C4-2B (cell line): ENCODE data around the gene ITIH4.

Source experiments
- H3K27ac ChIP-seq: fragments of 450-650 bp; 2 replicates; pipeline ENCODE4 v1.5.1; 2017
- ZFX ChIP-seq: fragments of 450-650 bp; IDR thresholded peaks from 2 replicates; pipeline ENCODE4 v1.6.1; 2017
- TF ChIP-seq, protein P1 (sequence below): fragments of 450-650 bp; conservative IDR thresholded peaks from 2 replicates; pipeline ENCODE4 v1.5.1; 2017; ENCODE audit warnings: mild to moderate bottlenecking

The ITIH4 gene

DNA sequence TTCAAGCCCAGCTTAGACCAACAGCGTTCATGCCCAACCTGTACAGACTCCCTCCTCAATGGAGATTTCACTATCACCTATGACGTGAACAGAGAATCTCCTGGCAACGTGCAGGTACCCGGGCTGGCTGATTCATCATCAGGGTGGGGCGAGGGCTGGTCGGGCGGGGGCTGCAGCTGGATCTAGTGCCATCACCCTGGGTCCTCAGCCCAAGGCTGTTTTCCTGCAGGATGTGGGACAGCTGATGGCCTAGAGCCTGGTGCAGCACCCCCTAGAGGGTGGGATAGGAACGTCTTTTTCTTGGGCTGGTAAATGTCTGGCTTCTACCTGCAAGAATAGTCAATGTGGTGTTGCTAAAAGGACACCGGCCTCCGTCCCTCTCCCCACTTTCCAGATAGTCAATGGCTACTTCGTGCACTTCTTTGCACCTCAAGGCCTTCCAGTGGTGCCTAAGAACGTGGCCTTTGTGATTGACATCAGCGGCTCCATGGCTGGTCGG lies 31.4 kb downstream of the ITIH4 start:
- H3K27ac ChIP-seq: no peak overlapping the region
- no peak for TF ChIP-seq ZFX
- TF ChIP-seq, protein P1, sequence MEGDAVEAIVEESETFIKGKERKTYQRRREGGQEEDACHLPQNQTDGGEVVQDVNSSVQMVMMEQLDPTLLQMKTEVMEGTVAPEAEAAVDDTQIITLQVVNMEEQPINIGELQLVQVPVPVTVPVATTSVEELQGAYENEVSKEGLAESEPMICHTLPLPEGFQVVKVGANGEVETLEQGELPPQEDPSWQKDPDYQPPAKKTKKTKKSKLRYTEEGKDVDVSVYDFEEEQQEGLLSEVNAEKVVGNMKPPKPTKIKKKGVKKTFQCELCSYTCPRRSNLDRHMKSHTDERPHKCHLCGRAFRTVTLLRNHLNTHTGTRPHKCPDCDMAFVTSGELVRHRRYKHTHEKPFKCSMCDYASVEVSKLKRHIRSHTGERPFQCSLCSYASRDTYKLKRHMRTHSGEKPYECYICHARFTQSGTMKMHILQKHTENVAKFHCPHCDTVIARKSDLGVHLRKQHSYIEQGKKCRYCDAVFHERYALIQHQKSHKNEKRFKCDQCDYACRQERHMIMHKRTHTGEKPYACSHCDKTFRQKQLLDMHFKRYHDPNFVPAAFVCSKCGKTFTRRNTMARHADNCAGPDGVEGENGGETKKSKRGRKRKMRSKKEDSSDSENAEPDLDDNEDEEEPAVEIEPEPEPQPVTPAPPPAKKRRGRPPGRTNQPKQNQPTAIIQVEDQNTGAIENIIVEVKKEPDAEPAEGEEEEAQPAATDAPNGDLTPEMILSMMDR: no peak; the same call in 1 of the 2 replicates

DNA sequence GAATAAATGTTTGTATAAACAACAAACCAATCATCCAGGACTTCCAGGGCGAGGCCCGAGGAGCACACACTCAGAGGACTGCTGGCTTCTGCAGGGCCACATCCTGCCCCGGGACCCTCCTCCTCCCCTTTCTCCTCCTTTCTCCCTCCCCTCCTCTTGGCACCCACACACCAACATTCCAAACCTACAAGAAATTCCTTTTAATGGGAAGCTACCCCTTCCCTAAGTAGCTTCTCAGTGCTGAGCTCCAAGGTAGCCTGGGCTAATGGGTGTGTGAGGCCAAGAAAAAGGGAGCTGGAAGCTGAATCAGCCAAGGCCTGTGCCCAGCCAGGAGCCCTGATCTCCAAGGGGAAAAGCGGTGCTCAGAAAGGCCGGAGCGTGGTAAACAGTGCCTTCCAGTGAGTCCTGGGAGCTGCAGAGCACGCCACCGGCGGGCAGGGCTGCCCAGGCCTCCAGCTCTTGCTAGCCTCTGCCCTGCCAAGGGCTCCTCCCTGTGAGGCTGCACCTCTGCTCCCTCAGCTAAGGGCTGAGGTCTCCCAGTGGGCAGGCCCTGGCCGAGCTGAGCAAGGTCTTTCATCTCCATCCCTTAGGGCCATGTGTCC lies 32.0 kb downstream of the ITIH4 start:
- H3K27ac ChIP-seq: no peak overlapping the region
- TF ChIP-seq ZFX: no peak
- TF ChIP-seq, protein P1: no peak

DNA sequence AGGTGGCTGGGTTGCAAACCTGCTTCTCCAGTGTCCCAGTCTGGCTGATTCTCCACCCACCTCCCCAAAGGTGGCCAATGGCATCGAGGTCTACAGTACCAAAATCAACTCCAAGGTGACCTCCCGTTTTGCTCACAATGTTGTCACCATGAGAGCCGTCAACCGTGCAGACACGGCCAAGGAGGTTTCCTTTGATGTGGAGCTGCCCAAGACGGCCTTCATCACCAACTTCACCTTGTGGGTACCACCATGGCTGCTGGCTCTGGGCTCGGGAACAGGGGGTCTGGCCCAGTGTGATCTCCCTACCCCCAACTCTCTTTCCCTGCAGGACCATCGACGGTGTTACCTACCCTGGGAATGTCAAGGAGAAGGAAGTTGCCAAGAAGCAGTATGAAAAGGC lies 34.1 kb downstream of the ITIH4 start:
- TF ChIP-seq ZFX: no peak
- TF ChIP-seq, protein P1: no peak
- no peak overlapping the region for H3K27ac ChIP-seq

DNA sequence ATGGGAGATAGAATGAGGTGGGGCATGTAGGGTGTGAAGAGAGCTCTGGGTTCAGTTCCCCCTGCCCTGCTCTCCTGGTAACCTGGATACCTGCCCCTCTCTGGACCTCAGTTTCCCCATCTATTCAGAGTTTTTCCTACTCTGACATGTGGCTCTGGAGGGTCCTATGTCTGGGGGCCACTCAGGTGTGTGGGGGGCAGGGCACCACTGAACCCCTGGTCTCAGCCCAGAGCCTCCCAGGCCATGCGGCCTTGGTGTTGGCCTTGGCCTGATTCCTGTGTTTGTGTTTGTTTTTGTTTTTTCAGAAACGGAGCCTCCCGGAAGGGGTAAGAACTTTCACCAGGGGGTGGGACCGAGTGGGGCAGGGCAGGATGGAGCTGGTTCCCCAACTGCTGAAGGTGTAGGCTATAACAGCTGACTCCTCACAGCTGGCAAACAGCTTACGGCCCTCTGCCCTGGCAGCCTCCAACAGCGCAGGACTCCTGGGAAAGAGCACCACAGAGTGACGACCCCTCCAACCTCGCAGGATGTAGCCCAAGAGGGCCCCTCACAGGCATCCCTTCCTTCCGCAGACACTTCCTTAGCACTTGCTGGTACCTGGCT lies 35.1 kb downstream of the ITIH4 start:
- H3K27ac ChIP-seq: no peak overlapping the region
- TF ChIP-seq, protein P1: no peak
- no peak for TF ChIP-seq ZFX

DNA sequence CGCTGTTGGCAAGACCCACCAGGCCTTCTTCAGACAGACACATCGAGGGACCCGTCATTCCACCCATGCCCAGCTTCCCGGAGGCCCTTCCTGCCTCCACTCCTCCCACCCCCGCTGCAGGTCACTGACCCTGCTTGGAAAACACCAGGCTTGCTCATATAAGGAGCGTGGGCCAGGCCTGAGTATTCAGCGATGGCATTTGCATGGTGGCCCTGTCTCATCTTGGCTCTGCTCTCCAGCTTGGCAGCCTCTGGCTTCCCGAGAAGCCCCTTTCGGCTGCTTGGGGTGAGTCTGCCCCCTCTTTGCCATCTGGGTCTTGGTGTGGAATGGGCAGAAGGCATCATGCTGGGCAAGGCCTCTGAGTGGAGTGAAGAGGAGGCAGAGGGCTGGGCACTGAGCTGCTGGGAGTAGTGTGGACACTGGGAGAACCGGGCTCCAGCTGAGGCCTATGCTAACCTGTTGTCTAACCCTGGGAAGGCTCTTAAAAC lies 35.8 kb downstream of the ITIH4 start, which contains the start of gene ITIH3:
TSS of gene ITIH3 (plus strand) at position 185 of the 488 bp plus-strand sequence. CDS start at position 193, 8 bp downstream.
- no peak within 1 kb of the TSS for H3K27ac ChIP-seq
- TF ChIP-seq ZFX: no peak
- TF ChIP-seq, protein P1: no peak

DNA sequence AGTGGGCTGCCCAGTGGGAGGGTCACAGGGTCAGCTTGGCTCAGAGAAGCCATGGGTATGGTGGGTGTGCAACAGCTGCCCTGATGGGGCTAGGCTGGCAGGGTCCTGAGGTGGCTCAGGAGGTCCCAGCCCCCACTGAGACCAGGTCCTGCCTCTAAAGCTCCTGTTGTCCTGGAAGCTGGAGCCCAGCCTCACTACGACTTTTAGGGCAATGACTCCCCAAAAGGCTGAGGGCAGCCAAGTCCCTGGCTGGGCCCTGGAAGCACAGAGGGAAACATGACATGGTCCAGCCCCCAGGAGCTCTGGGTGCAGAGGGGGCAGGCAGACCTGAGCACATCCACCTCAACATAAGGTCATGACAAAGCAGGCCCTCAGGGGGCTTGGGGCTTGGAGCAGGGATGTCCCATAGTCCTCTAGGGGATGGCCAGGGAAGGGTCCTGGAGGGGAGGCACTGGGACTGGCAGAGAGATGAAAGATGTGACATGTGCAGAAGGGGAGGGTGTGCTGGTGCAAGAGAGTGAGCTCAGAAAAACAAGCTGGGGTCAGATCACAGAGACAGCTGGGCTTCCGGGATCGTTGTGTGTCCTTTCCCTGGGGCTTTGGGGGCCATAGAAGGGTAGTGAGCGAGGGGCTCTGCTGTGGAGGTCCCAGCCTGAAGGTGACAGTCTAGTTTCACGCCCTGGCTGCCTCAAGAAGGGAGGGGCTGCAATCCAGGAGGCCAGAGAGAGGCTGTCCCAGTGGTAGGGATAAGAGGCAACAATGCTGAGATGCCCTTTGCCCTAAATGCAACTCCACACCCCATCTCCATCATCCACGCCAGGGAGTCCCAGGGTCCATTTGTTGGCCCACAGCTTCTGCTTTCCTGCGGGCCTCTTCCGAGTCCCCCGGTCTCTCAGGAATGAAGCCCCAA lies 36.5 kb downstream of the ITIH4 start:
- TF ChIP-seq ZFX: no peak
- no peak overlapping the region for H3K27ac ChIP-seq

DNA sequence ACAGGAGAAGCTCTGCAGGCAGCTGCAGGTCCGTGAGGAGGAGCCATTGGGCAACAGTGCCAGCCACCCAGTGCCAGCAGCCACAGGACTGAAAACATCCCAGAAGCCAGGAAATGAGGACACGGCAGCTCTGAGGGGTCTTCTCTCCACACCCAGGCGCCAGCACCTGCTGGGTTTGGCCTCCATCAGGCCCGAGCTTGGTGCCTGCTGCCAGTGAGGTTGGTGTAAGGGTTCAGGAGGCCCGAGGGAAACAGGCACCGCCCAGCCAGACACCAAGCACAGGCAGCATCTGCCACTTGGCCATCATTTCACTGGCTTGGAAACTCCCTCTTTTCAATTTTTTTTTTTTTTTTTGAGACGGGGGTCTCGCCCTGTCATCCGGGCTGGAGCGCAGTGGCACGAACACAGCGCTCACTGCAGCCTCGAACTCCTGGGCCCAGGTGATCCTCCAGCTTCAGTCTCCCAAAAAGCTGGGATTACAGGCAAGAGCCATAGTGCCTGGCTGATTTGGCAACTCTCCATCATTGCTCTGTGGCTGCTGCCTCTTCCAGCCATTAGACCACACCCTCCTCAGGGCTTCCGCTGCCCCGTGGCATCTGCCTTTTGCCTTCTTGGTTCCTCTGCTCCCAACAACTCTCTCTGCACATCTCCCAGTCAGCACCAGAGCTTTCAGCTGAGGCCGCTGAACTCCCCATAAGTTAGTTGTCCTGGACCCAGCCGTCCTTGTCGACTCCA lies 37.3 kb downstream of the ITIH4 start:
- TF ChIP-seq ZFX: no peak
- TF ChIP-seq, protein P1: no peak
- no peak overlapping the region for H3K27ac ChIP-seq
